HG02943 (cell line): ENCODE measurements around the gene GPR171.
"Not testable (repeated sequence)": the region's sequence is repeated elsewhere in the genome, so short reads cannot be mapped to it uniquely, and the experiment has no call there.

Experiments
- ATAC-seq: cut with Tn5 transposase; IDR thresholded peaks from one replicate; pipeline ENCODE4 v1.9.1; 2021; ENCODE audit warnings: mild to moderate bottlenecking, low read depth, moderate library complexity; ENCODE audit not compliant: unreplicated experiment

Gene GPR171

DNA sequence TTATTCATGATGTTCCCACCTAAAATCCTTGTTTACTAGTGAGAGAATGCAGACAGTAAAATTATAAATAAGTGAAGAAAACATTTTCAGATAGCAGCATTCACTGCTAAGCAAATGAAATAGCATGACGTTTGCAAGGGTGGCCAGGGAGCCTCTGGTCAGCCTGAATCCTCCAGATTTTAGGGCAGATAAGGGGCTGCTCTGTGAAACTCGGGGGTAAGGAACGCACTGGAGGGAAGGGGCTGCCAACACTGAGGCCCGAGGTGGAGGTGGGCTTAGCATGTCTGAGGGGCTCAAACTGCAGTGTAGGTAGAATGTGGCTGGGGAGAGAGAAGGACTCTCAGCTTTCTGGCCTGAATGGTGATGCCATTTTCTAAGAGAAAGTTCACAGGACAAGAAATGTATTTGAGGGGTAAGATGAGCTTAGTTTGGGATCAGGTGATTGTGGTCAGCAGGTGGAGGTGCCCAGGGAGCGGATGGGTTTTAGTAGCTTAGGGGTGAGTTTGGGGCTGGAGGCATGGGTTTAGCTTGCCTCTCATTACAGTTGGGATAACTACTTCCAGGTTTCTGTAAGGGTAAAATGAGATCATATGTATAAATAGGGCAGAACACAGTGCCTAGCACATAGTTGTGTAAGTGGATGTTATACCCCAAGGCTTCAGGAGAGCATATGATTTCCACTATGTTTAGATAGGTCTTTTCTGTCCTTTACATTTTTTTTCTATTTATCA, 20.5 kb downstream of the GPR171 start:
- ATAC-seq, result no peak

- ATAC-seq, result no peak
Measured at GRCh38 chr3:151178208-151178845, 24.7 kb downstream of the GPR171 start.

DNA sequence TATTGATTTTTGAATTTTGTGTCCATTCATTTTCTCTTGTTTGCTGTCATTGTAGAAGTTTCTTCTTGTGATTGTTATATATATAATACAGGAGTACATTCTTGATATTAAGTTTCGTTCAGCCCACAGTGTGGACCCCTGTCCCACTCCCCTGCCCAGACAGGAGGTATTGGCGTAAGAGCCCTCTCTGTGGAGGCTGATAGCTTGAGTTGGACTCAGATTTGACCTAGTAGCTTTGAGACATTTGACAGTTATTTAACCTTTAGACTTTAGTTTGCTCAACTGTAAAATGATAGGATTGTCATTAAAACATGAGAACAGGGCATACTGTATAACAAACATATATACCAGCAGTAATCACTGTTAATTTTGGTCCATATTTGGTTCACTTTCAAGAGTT, 27.1 kb downstream of the GPR171 start:
- no peak for ATAC-seq

DNA sequence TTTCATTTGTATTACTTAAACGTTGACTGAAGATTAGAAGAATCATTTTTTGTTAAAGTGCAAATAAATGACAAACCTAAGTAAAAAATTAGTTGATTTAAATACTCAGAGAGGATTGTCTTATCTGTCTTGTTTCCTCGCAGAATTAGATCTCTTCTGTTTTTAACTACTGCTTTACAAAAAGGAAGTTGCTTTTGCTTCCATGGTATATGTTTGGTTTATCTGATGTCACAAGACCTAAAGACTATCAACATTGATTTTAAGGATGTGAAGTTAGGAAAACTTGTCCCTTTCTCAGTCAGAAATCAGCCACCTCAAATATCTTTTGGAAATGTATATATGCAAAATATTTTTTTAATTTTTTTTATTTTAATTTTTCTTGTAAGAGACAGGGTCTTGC, 28.7 kb downstream of the GPR171 start:
- ATAC-seq, result no peak

GRCh38 chr3:151171145-151171757, 31.8 kb downstream of the GPR171 start:
- ATAC-seq, result peak; percentile 55

DNA sequence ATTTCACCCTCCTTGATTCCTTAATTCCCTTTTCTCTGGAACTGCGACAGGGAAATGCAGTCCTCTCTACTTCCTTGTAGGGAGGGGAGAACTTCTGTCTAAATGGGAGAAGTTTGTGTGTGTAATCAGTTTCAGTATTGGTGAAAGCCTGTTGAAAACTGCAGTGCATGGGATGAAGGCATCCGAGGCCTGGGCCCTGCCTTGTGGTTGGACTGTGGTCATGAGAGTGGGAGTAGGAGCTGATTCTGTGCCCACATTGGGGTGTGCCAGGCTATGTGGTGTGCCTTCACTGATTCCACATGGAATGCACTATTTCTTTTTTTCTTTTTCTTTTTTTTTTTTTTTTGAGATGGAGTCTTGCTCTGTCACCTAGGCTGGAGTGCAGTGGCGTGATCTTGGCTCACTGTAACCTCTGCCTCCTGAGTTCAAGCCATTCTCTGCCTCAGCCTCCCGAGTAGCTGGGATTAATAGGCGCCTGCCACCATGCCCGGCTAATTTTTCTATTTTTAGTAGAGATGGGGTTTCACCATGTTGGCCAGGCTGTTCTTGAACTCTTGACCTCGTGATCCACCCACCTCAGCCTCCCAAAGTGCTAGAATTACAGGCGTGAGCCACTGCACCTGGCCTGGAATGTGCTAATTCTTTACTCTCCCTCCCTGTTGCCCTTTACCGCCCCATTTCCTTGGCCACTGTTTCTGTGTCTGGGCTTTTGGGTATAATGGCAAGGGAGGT, 32.9 kb downstream of the GPR171 start:
- ATAC-seq, result not testable (repeated sequence)

DNA sequence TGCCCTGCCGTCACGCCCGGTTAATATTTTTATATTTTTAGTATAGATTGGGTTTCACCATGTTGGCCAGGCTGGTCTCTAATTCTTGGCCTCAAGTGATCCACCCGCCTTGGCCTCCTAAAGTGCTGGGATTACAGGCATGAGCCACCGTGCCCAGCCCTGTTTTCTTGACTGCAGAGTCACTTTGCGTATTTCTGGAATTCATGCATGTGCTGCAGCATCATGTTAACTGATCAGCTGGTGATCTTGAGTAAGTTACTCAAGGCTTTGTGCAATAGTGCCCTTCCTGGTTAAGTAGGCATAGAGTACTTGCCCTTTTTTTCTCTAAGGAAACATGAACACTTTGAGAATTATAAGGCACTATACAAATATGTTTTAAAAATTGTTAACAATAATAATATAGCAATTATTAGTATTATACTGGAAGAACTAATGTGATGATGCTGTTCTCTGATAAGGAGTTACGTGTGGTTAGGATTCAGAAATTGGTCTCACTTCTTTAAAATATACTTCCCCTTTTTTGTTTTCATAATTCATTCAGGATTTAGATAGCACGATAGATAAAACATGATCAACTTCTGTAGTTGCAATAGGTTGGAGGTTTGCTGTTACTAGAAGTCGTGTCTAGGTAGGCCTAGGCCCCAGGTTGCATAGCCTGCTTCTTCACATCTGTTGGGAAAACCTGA, 33.6 kb downstream of the GPR171 start:
- ATAC-seq, result no peak

DNA sequence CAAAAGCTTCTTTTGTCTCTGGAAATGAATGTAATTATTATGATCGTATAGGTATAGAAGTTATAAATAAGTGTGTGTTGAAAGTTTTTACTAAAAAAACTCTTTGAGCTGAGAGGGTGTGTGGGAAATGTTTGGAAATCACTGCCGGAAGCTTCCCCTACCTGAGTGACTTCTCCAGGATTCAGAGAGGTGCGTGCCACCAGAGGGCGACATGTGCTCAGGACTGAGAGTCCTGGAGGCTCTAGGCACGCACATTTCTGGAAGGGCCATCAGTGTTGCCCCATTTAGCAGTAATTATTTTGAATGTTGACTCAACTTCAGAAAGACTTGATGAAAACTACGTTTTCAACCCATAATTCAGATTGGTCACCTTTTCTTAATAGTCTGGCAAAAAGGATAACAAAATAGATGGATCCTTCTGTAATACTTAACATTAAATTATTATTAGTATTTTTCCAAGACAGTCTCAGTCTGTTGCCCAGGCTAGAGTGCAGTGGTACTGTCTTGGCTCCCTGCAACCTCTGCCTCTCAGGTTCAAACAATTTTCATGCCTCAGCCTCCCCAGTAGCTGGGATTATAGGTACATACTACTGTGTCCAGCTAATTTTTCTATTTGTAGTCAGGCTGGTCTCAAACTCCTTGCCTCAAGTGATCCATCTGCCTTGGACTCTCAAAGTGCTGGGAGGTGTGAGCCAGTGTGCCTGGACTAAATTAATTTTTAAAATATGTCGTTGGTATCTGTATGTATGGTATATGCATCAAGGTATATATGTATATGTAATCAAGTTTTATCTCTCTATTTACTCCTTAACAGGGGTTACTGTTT, 34.5 kb downstream of the GPR171 start:
- ATAC-seq, result no peak

DNA sequence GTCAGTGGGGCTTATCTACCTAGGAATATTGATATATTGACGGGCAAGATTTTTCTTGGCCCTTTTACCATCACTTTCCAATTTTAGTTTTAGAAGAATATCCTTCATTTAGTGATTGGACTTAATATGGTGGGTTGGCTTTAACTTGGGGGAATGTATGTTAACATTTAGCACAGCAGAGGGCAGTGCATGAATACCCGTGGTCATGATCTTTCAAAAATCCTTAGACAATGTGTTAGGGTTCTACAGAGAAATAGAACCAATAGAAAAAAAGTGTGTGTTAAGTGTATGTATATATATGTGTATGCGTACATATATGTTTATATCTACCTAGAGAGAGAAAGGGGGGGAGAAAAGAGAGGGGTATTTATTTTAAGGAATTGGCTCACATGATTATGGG, 36.9 kb downstream of the GPR171 start:
- ATAC-seq, result no peak

DNA sequence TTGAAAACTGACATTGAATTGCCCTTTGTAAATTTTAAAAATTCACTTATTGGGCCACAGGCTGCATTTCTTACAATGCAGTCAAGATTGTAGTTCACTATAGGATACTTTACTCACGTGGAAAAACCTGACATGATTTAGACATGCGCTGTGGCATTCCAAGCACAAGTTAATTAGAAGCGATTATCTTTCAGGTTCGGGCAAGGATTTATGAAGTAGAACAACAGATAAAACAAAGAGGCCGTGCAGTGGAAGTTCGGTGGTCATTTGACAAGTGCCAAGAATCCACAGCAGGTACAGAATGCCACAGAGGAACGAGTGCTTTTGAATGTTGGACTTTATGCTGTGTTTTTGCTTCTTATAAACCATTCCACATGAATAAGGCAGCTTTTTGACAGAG, 37.8 kb downstream of the GPR171 start:
- ATAC-seq, result no peak

GRCh38 chr3:151159806-151160205, 43.2 kb downstream of the GPR171 start:
- no peak for ATAC-seq

DNA sequence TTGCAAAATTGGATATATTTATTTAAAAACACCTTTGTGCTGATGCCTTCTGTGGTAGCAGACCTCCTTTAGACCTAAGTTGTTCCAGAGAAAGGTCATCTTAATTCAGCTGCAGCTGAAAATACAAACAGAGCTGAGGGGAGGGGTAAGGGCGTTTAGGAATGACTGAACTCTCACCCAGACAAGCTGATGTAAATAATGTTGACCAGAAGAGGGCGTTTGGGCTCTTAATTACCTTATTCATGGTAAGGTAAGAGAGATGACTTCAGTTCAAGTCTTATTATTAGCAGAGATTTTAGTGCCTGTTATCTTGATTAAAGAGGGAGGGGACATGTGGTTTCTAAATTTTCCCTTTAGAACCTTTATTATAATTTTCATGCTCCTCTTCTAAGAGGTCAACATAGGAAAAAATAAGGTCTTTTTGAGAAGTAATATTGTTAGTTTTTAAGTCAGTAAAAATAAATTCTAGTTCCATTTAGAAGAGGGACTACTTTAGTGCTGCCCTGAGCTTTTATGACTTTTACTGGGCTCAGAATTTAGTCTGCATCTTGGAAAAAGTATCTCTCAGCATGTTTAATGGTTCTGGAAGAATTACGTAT, 46.3 kb downstream of the GPR171 start:
- ATAC-seq, result peak; percentile 80

- ATAC-seq, result no peak
Measured at GRCh38 chr3:151155409-151156128, 47.4 kb downstream of the GPR171 start.

- no peak for ATAC-seq
Measured at GRCh38 chr3:151154566-151154965, 48.5 kb downstream of the GPR171 start.

GRCh38 chr3:151152455-151153079, 50.4 kb downstream of the GPR171 start:
- ATAC-seq, result no peak
